D721Med (cell line): ENCODE data around the gene RBM38.
"Not testable (repeated sequence)": the region's sequence is repeated elsewhere in the genome, so short reads cannot be mapped to it uniquely, and the experiment has no call there.

Experiments
- DNase-seq: peaks from one replicate; pipeline ENCODE4 v3.0.0; 2011; ENCODE audit warnings: low spot score; ENCODE audit not compliant: insufficient read length
- FAIRE-seq: peaks from 2 replicates; lab custom pipeline; 2011; peaks lifted over from hg19 to GRCh38; lab: Jason Lieb, UNC
- CTCF ChIP-seq: IDR thresholded peaks from 2 replicates; pipeline ENCODE4 v1.5.1; 2012; ENCODE audit warnings: mild to moderate bottlenecking, control low read depth; ENCODE audit not compliant: insufficient read depth; ENCODE audit errors: missing control alignments

Gene RBM38

GRCh38 chr20:57350081-57350710, 41.0 kb upstream of the RBM38 start:
- FAIRE-seq: no peak
- no peak for DNase-seq

GRCh38 chr20:57350726-57351041, 40.5 kb upstream of the RBM38 start:
- DNase-seq, FAIRE-seq: not testable (repeated sequence)

More at GRCh38 chr20:57350081-57350710, 41.0 kb upstream of the RBM38 start:
- no peak for TF ChIP-seq CTCF

- no peak for TF ChIP-seq CTCF
- no peak for FAIRE-seq
- peak; percentile 67 for DNase-seq
Measured at GRCh38 chr20:57351042-57351783, 40.0 kb upstream of the RBM38 start, which contains the start of gene RAE1. RAE1 (plus strand) TSS chr20:57351255; CDS start chr20:57354039, 2,784 bp downstream.

GRCh38 chr20:57352305-57352704, 38.9 kb upstream of the RBM38 start:
- FAIRE-seq (no peak), DNase-seq (no peak)
- TF ChIP-seq CTCF: no peak

- FAIRE-seq (no peak), DNase-seq (no peak)
- no peak for TF ChIP-seq CTCF
Measured at GRCh38 chr20:57353351-57353750, 37.8 kb upstream of the RBM38 start.

GRCh38 chr20:57361517-57361916, 29.7 kb upstream of the RBM38 start:
- FAIRE-seq: no peak
- no peak for DNase-seq
- TF ChIP-seq CTCF: no peak

GRCh38 chr20:57364451-57364850, 26.7 kb upstream of the RBM38 start:
- no peak for TF ChIP-seq CTCF
- no peak for FAIRE-seq
- no peak for DNase-seq
